Fibroblast of lung (primary cell): ENCODE data around the gene LYPLA2. TPM values are rescaled to one million over a fixed set of nuclear protein-coding genes. Genes with fewer than 3 reads are reported as not detected.
"Not testable (repeated sequence)": the region's sequence is repeated elsewhere in the genome, so short reads cannot be mapped to it uniquely, and the experiment has no call there.

Experiments
- DNase-seq, 2 donors: peaks; one replicate each; pipeline versions ENCODE4 v3.0.0 to v3.0.0-alpha.2; 2010; ENCODE audit warnings: low read depth in 2 of 2
- H2AFZ ChIP-seq: 2 replicates; pipeline ENCODE4 v1.5.1; 2012; ENCODE audit warnings: low read length, control low read depth, inconsistent platforms
- H3K27ac ChIP-seq: 2 replicates; pipeline ENCODE4 v1.5.1; 2011; ENCODE audit warnings: low read length, control low read depth; ENCODE audit not compliant: insufficient read depth
- H3K27me3 ChIP-seq: 2 replicates; pipeline ENCODE4 v1.5.1; 2011; ENCODE audit warnings: mild to moderate bottlenecking, low read length; ENCODE audit not compliant: control insufficient read depth, insufficient read depth
- H3K36me3 ChIP-seq: 2 replicates; pipeline ENCODE4 v1.5.1; 2011; ENCODE audit warnings: low read length; ENCODE audit not compliant: control insufficient read depth, insufficient read depth
- H3K4me1 ChIP-seq: 2 replicates; pipeline ENCODE4 v1.5.1; 2011; ENCODE audit warnings: low read length; ENCODE audit not compliant: control insufficient read depth, insufficient read depth; ENCODE audit errors: extremely low read depth
- H3K4me2 ChIP-seq: 2 replicates; pipeline ENCODE4 v1.5.1; 2011; ENCODE audit warnings: low read length, control low read depth; ENCODE audit not compliant: insufficient read depth; ENCODE audit errors: extremely low read depth
- H3K4me3 ChIP-seq, 4 experiments: fragments of 200-600 bp in 1 of 4; sonication (generic) in 1 of 4; replicated peaks in 1 of 4; 2 replicates each; pipeline ENCODE4 v1.5.1; 2011 to 2016; ENCODE audit warnings: low read length in 4 of 4, low read depth in 3 of 4, mild to moderate bottlenecking in 3 of 4, control low read depth in 2 of 4, inconsistent platforms in 1 of 4, mixed read lengths in 1 of 4; ENCODE audit not compliant: insufficient read depth in 1 of 4; ENCODE audit errors: control extremely low read depth in 1 of 4
- H3K79me2 ChIP-seq: 2 replicates; pipeline ENCODE4 v1.5.1; 2012; ENCODE audit warnings: mild to moderate bottlenecking, low read length, inconsistent platforms; ENCODE audit not compliant: control insufficient read depth, insufficient read depth
- H3K9ac ChIP-seq: 2 replicates; pipeline ENCODE4 v1.5.1; 2011; ENCODE audit warnings: mild to moderate bottlenecking, low read length, control low read depth; ENCODE audit not compliant: insufficient read depth
- H3K9me3 ChIP-seq: 2 replicates; pipeline ENCODE4 v1.5.1; 2012; ENCODE audit warnings: low read depth, low read length; ENCODE audit not compliant: control insufficient read depth, insufficient read depth
- H4K20me1 ChIP-seq: 2 replicates; pipeline ENCODE4 v1.5.1; 2011; ENCODE audit warnings: low read length; ENCODE audit not compliant: control insufficient read depth, insufficient read depth; ENCODE audit errors: extremely low read depth
- EZH2 ChIP-seq: IDR thresholded peaks from 2 replicates; pipeline ENCODE4 v1.5.1; 2012; ENCODE audit warnings: low read length, control low read depth, mild to moderate bottlenecking; ENCODE audit errors: missing control alignments
- polyA plus RNA-seq, 2 donors: library from polyadenylated mRNA; depleted of rRNA in 1 of 2; stranded (reverse) in 1 of 2; unstranded in 1 of 2; fragments of >200 nt; gene quantifications; 2 replicates each; pipeline ENCODE4 v1.2.1, GENCODE V29; 2011 to 2012; ENCODE audit warnings: missing spikeins in 1 of 2
- total RNA-seq: library from RNA; depleted of rRNA; stranded (reverse); fragments of >200 nt; gene quantifications from 2 replicates; pipeline ENCODE4 v1.2.1, GENCODE V29; 2014
- TF ChIP-seq, protein P1 (sequence below), 2 donors: IDR thresholded peaks in 1 of 2; conservative IDR thresholded peaks in 1 of 2; 1 replicate in 1 of 2; 2 replicates in 1 of 2; pipeline ENCODE4 v1.5.1; 2011 to 2012; ENCODE audit warnings: low read length in 2 of 2, control low read depth in 1 of 2, inconsistent platforms in 1 of 2, low read depth in 1 of 2, mild to moderate bottlenecking in 1 of 2

The LYPLA2 gene
- total and polyA plus RNA-seq, 2 donors (not counting 1 experiment from before 2014, with no cell fraction given), result 20.4 to 29.2 TPM

DNA sequence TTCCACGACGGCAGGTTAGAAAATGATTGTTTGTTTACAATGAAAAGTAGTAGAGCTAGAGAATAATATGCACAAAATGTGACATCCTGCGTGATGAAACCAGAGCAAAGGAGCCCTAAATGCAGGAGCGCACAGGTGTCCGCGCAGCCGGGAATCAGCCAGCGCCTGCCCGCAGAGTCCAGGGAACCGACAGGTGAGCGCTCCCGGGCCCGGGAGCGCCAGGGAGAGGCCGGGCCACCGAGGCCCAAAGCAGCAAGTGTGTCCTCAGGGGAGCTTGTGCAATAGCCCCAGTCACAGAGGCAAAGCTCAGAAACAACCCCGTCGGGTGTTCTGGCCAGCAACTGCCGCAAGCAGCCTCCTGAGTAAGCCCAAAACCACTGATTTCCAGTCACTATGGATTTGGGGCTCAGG is 10.4 kb downstream of the LYPLA2 start:
- peaks cover 8% of the 10 kb centered on the region for H3K4me1 ChIP-seq
- peak overlapping the region; percentile 63 for H3K27ac ChIP-seq
- no peaks in the 10 kb centered on the region for H3K27me3 ChIP-seq
- TF ChIP-seq EZH2, result no peak
- TF ChIP-seq, protein P1, sequence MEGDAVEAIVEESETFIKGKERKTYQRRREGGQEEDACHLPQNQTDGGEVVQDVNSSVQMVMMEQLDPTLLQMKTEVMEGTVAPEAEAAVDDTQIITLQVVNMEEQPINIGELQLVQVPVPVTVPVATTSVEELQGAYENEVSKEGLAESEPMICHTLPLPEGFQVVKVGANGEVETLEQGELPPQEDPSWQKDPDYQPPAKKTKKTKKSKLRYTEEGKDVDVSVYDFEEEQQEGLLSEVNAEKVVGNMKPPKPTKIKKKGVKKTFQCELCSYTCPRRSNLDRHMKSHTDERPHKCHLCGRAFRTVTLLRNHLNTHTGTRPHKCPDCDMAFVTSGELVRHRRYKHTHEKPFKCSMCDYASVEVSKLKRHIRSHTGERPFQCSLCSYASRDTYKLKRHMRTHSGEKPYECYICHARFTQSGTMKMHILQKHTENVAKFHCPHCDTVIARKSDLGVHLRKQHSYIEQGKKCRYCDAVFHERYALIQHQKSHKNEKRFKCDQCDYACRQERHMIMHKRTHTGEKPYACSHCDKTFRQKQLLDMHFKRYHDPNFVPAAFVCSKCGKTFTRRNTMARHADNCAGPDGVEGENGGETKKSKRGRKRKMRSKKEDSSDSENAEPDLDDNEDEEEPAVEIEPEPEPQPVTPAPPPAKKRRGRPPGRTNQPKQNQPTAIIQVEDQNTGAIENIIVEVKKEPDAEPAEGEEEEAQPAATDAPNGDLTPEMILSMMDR (conservative IDR thresholded peaks at IDR 0.05 in 1 of 2, IDR thresholded peaks at IDR 0.05 in 1 of 2; ENCODE audit: low read depth in 1 of 2, low read length in 2 of 2), result no peak
- H3K36me3 ChIP-seq, result peaks cover 9% of the 10 kb centered on the region
- peak overlapping the region; percentile 51 to 89 (median 74) for H3K4me3 ChIP-seq
- no peaks in the 10 kb centered on the region for H3K9me3 ChIP-seq
- no peaks in the 10 kb centered on the region for H3K79me2 ChIP-seq
- no peak for DNase-seq
- peak overlapping the region; percentile 82 for H3K4me2 ChIP-seq
- no peaks in the 10 kb centered on the region for H4K20me1 ChIP-seq
- peak overlapping the region; percentile 77 for H3K9ac ChIP-seq
- H2AFZ ChIP-seq, result no peak overlapping the region

DNA sequence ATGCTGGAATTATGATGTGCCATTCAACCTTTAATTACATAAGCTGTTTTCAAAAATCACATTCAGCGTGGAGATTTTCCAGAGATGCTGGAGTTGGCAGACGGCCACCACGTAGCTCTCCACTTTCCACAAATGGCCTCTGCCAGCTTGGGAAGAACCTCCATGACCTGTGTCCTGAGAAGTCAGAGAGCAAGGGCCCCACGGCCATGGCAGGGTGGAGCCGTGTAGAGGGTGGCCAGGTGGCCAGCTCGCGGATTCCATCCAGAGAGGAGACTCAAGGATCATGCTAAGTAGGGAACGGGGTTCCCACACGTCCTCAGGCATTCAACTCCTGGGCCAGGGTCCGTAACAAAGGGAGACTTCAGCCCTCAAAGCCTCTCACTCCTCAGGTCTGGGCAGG is 10.9 kb downstream of the LYPLA2 start:
- Histone ChIP-seq H3K4me2 (no peak overlapping the region), H3K27ac (no peak overlapping the region), H3K79me2 (no peaks in the 10 kb centered on the region), H4K20me1 (no peaks in the 10 kb centered on the region), H3K27me3 (no peaks in the 10 kb centered on the region), H3K36me3 (peaks cover 7% of the 10 kb centered on the region), H2AFZ (no peak overlapping the region), H3K9me3 (no peaks in the 10 kb centered on the region), H3K9ac (no peak overlapping the region), H3K4me3 (no peak overlapping the region), H3K4me1 (peaks cover 8% of the 10 kb centered on the region)
- TF ChIP-seq EZH2, result no peak
- TF ChIP-seq, protein P1 (conservative IDR thresholded peaks at IDR 0.05 in 1 of 2, IDR thresholded peaks at IDR 0.05 in 1 of 2; ENCODE audit: low read depth in 1 of 2, low read length in 2 of 2), result no peak
- no peak for DNase-seq

DNA sequence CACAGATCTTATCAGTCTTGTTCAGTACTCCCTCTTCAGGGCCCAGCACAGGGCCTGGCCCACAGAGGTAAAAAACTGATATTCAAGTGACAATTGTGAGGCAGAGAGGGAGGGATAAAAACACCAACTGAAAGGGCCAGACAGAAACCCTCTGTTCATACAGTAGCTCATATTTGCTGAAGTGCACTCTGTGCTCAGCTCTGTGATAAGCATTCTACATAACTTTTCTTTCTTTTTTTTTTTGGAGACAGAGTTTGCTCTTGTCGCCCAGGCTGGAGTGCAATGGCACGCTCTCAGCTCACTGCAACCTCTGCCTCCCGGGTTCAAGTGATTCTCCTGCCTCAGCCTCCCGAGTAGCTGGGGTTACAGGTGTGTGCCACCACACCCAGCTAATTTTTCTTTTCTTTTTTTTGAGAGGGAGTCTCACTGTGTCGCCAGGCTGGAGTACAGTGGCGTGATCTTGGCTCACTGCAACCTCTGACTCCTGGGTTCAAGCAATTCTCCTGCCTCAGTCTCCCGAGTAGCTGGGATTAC is 11.9 kb downstream of the LYPLA2 start:
- not testable (repeated sequence) for H3K79me2 ChIP-seq, H3K9ac ChIP-seq, H3K9me3 ChIP-seq, H3K36me3 ChIP-seq, DNase-seq, H3K4me2 ChIP-seq, H3K27me3 ChIP-seq, H4K20me1 ChIP-seq, H3K4me3 ChIP-seq, H3K27ac ChIP-seq, H2AFZ ChIP-seq, H3K4me1 ChIP-seq
